Measurements from ENCODE around the gene CDC37. TPM values are rescaled to one million over a fixed set of nuclear protein-coding genes. Genes with fewer than 3 reads are reported as not detected.

The CDC37 gene
- 100 to 1,000 TPM; 128 to 137 TPM for total RNA-seq

- Mint-ChIP-seq H3K27me3 (ENCODE audit: low read depth) (no peaks in the 10 kb centered on the region), H3K4me1 (ENCODE audit: low read depth) (peaks cover 67% of the 10 kb centered on the region), H3K9me3 (no peaks in the 10 kb centered on the region), H3K4me3 (peak within 1 kb of the TSS; percentile 92 to 98), H3K36me3 (ENCODE audit: insufficient read depth in 2 of 2) (peaks cover 7 to 17% of the 10 kb centered on the region in 2 donors), H3K27ac (peak within 1 kb of the TSS; percentile 96)
- DNase-seq (peak; percentile 99), ATAC-seq (replicated peaks in 1 of 2) (peak; percentile 80 to 84)
These were observed at the start of gene CDC37 for GRCh38 chr19:10403137-10404021. CDC37 (minus strand) TSS chr19:10403542; CDS start chr19:10403479, 63 bp downstream.

DNA sequence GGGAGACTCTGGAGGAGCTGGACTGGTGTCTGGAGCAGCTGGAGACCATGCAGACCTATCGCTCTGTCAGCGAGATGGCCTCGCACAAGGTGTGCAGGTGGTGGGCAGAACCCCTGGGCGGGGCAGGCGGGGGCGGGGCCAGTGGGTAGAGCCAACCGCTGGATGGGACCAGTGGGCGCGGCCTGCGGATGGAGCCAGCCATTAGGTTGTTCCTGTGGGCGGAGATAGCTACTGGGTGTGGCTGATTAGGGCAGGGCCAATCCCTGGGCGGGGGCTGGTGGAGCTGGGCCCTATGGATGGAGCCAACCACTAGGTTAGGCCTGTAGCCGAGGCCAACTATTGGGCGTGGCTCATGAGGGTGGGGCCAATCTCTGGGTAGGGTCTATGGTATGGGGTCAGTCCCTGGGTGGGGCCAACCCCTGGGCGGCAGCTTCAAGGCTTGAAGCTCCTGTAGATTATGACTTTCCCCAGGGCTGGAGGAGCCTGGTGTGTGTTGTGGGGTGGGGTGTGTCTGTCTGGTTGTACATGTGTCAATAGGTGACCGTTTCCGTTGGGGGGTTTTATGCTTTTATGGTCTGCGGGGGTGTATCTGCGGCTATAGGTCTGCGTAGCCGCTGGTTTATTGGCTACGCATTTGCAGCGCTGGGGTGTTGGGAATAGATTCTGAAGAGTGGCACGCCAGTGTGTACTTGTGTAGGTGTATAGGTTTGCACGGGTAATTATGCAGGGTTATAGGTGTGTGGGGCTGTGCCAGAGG, 47.7 kb upstream of the CDC37 start:
- Mint-ChIP-seq H3K36me3 (ENCODE audit: insufficient read depth in 2 of 2) (no peaks in the 10 kb centered on the region), H3K27ac (no peak overlapping the region), H3K27me3 (ENCODE audit: low read depth) (peaks cover 14% of the 10 kb centered on the region), H3K4me1 (ENCODE audit: low read depth) (peaks cover 8% of the 10 kb centered on the region), H3K9me3 (no peaks in the 10 kb centered on the region), H3K4me3 (no peak overlapping the region)
- ATAC-seq (replicated peaks in 1 of 2) (peak; percentile 17 to 27), DNase-seq (no peak)

DNA sequence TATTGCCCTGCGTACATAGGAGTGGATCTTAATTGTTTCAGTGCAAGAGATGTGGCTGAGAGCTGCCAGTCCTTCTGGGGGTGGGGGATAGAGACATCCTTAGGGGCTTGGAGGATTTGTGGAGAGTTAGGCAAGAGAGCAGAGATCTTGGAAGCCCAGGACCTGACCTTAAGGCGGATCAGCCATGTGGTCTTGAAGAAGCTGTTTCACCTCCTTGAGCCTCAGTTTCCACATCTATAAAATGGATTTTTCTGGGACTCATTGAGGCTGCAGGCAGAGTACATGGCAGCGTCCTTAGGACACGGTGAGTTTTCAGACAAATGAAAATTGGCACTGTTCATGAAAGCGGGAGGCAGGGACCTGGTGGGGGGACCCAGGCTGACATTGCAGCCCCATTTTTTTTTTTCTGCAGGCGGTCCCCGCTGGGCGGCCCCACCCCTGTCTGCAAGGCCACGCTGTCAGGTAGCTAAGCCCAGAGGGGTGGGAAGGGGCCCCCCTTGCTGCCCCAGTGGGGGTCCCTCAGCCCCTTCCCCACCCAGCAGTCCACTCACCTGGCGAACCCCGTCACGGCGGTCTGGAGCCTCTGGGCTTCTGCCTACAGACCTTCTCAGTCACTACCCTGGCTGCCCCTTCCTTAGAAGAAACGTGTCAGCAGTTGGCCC, 47.0 kb upstream of the CDC37 start:
- ATAC-seq (replicated peaks in 1 of 2) (no peak), DNase-seq (no peak)
- Mint-ChIP-seq H3K4me1 (ENCODE audit: low read depth) (peaks cover 8% of the 10 kb centered on the region), H3K36me3 (ENCODE audit: insufficient read depth in 2 of 2) (no peaks in the 10 kb centered on the region), H3K27me3 (ENCODE audit: low read depth) (peaks cover 14% of the 10 kb centered on the region), H3K27ac (no peak overlapping the region), H3K9me3 (no peaks in the 10 kb centered on the region), H3K4me3 (no peak overlapping the region)

GRCh38 chr19:10449037-10449436, 45.7 kb upstream of the CDC37 start:
- H3K36me3 Mint-ChIP-seq (ENCODE audit: insufficient read depth in 2 of 2) = no peaks in the 10 kb centered on the region
- ATAC-seq (replicated peaks in 1 of 2) = no peak
- no peak overlapping the region for H3K27ac Mint-ChIP-seq
- DNase-seq = no peak
- peaks cover 8% of the 10 kb centered on the region for H3K4me1 Mint-ChIP-seq (ENCODE audit: low read depth)
- no peaks in the 10 kb centered on the region for H3K9me3 Mint-ChIP-seq
- peaks cover 14% of the 10 kb centered on the region for H3K27me3 Mint-ChIP-seq (ENCODE audit: low read depth)
- H3K4me3 Mint-ChIP-seq = no peak overlapping the region

DNA sequence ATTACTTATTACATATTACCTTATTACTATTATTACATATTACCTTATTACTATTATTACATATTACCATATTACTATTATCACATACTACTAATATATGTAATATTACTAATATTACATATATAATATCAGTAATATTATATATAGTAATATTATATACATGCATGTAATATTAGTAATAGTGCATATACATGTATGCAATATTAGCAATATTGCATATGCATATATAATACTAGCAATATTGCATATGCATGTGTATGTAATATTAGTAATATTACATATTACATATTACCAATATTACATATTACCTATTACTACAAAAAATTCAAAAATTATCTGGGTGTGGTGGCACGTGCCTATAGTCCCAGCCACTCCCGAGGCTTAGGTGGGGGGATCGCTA, 39.4 kb upstream of the CDC37 start:
- Mint-ChIP-seq H3K4me1 (ENCODE audit: low read depth) (no peaks in the 10 kb centered on the region), H3K36me3 (ENCODE audit: insufficient read depth in 2 of 2) (no peaks in the 10 kb centered on the region), H3K27ac (no peak overlapping the region), H3K9me3 (no peaks in the 10 kb centered on the region), H3K27me3 (ENCODE audit: low read depth) (no peaks in the 10 kb centered on the region), H3K4me3 (no peak overlapping the region)
- ATAC-seq (replicated peaks in 1 of 2) (no peak), DNase-seq (no peak)

- Mint-ChIP-seq H3K36me3 (ENCODE audit: insufficient read depth in 2 of 2) (no peaks in the 10 kb centered on the region), H3K9me3 (no peaks in the 10 kb centered on the region), H3K4me3 (no peak overlapping the region), H3K4me1 (ENCODE audit: low read depth) (peaks cover 8% of the 10 kb centered on the region), H3K27ac (no peak overlapping the region), H3K27me3 (ENCODE audit: low read depth) (no peaks in the 10 kb centered on the region)
- ATAC-seq (replicated peaks in 1 of 2) (no peak), DNase-seq (no peak)
These were observed 36.2 kb upstream of the CDC37 start for GRCh38 chr19:10439588-10439987.

DNA sequence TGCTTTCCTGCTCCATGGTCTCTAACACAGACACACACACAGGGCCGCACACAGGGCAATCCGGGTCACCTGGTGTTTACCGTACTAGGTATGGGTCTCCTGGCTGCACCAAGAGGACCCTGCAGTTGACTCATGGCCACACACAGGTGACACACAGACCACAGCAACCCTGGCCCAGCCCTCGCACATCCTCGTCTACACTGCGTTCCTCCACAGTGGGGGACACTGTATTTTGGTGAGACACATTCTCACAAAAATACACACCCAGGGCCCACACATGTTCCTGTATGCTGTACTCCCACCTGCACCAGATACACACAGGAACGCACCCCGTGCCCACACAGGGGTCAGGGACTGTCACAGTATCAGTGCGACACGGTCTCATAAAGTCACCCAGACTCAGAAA, 29.8 kb upstream of the CDC37 start:
- peak; percentile 44 to 59 for DNase-seq
- peaks cover 55% of the 10 kb centered on the region for H3K4me1 Mint-ChIP-seq (ENCODE audit: low read depth)
- H3K27me3 Mint-ChIP-seq (ENCODE audit: low read depth) = peaks cover 34% of the 10 kb centered on the region
- ATAC-seq (replicated peaks in 1 of 2) = peak; percentile 42 to 61
- no peak overlapping the region for H3K27ac Mint-ChIP-seq
- H3K36me3 Mint-ChIP-seq (ENCODE audit: insufficient read depth in 2 of 2) = peaks cover 2 to 5% of the 10 kb centered on the region in 2 donors
- peak overlapping the region; percentile 32 to 64 for H3K4me3 Mint-ChIP-seq
- no peaks in the 10 kb centered on the region for H3K9me3 Mint-ChIP-seq

- H3K4me1 Mint-ChIP-seq (ENCODE audit: low read depth) = peaks cover 59% of the 10 kb centered on the region
- no peak overlapping the region for H3K27ac Mint-ChIP-seq
- DNase-seq (no peak), ATAC-seq (replicated peaks in 1 of 2) (no peak)
- no peaks in the 10 kb centered on the region for H3K9me3 Mint-ChIP-seq
- peaks cover 34% of the 10 kb centered on the region for H3K27me3 Mint-ChIP-seq (ENCODE audit: low read depth)
- peak overlapping the region; percentile 32 to 64 for H3K4me3 Mint-ChIP-seq
- peaks cover 4 to 6% of the 10 kb centered on the region in 2 donors for H3K36me3 Mint-ChIP-seq (ENCODE audit: insufficient read depth in 2 of 2)
These were observed 29.4 kb upstream of the CDC37 start for GRCh38 chr19:10432736-10433130.

GRCh38 chr19:10431943-10432735, 28.8 kb upstream of the CDC37 start:
- DNase-seq (peak; percentile 69 to 78), ATAC-seq (replicated peaks in 1 of 2) (peak; percentile 36 to 50)
- peak overlapping the region; percentile 87 to 89 for H3K4me3 Mint-ChIP-seq
- H3K9me3 Mint-ChIP-seq = no peaks in the 10 kb centered on the region
- peaks cover 37% of the 10 kb centered on the region for H3K27me3 Mint-ChIP-seq (ENCODE audit: low read depth)
- peak overlapping the region; percentile 75 for H3K27ac Mint-ChIP-seq
- H3K4me1 Mint-ChIP-seq (ENCODE audit: low read depth) = peaks cover 65% of the 10 kb centered on the region
- H3K36me3 Mint-ChIP-seq (ENCODE audit: insufficient read depth in 2 of 2) = peaks cover 7% of the 10 kb centered on the region in 2 donors

GRCh38 chr19:10431254-10431942, 28.1 kb upstream of the CDC37 start:
- H3K4me3 Mint-ChIP-seq = peak overlapping the region; percentile 87 to 89
- H3K27me3 Mint-ChIP-seq (ENCODE audit: low read depth) = peaks cover 40% of the 10 kb centered on the region
- peak overlapping the region; percentile 75 for H3K27ac Mint-ChIP-seq
- peaks cover 8% of the 10 kb centered on the region in 2 donors for H3K36me3 Mint-ChIP-seq (ENCODE audit: insufficient read depth in 2 of 2)
- peaks cover 69% of the 10 kb centered on the region for H3K4me1 Mint-ChIP-seq (ENCODE audit: low read depth)
- ATAC-seq (replicated peaks in 1 of 2) = peak in 1 of 2 donors; percentile 14
- no peaks in the 10 kb centered on the region for H3K9me3 Mint-ChIP-seq
- peak; percentile 48 to 55 for DNase-seq

- peaks cover 8% of the 10 kb centered on the region in 2 donors for H3K36me3 Mint-ChIP-seq (ENCODE audit: insufficient read depth in 2 of 2)
- no peaks in the 10 kb centered on the region for H3K9me3 Mint-ChIP-seq
- ATAC-seq (replicated peaks in 1 of 2) (peak in 1 of 2 donors; percentile 13), DNase-seq (peak in 1 of 2 donors; percentile 38)
- H3K27me3 Mint-ChIP-seq (ENCODE audit: low read depth) = peaks cover 40% of the 10 kb centered on the region
- peaks cover 72% of the 10 kb centered on the region for H3K4me1 Mint-ChIP-seq (ENCODE audit: low read depth)
- H3K27ac Mint-ChIP-seq = peak overlapping the region; percentile 75
- H3K4me3 Mint-ChIP-seq = peak overlapping the region; percentile 87 to 89
These were observed 27.3 kb upstream of the CDC37 start for GRCh38 chr19:10430505-10431253.
